Fibroblast of mammary gland (primary cell): ENCODE data around the gene SPTLC1.

Experiments
- DNase-seq: peaks from one replicate; pipeline ENCODE4 v3.0.0-alpha.2; 2010; ENCODE audit warnings: low read depth
- H3K4me3 ChIP-seq: 2 replicates; pipeline ENCODE4 v1.5.1; 2011; ENCODE audit warnings: low read depth, mild to moderate bottlenecking, low read length, moderate library complexity; ENCODE audit not compliant: control insufficient read depth
- CTCF ChIP-seq: conservative IDR thresholded peaks from 2 replicates; pipeline ENCODE4 v1.5.1; 2011; ENCODE audit warnings: low read depth, low read length, inconsistent platforms; ENCODE audit not compliant: control insufficient read depth, insufficient read depth

Gene SPTLC1

GRCh38 chr9:92115071-92115858, at the start of gene SPTLC1:
Gene SPTLC1, minus strand, starts transcription at chr9:92115413. Its CDS starts 43 bp downstream, at chr9:92115370.
- peak within 1 kb of the TSS; percentile 67 for H3K4me3 ChIP-seq
- TF ChIP-seq CTCF: no peak
- peak; percentile 92 for DNase-seq

GRCh38 chr9:92164975-92165374, 49.8 kb upstream of the SPTLC1 start:
- no peak for DNase-seq
- H3K4me3 ChIP-seq: no peak overlapping the region
- no peak for TF ChIP-seq CTCF

- no peak for DNase-seq
- no peak overlapping the region for H3K4me3 ChIP-seq
- TF ChIP-seq CTCF: no peak
These were observed 49.3 kb upstream of the SPTLC1 start for GRCh38 chr9:92164490-92164889.

- no peak overlapping the region for H3K4me3 ChIP-seq
- TF ChIP-seq CTCF: no peak
- DNase-seq: no peak
These were observed 48.1 kb upstream of the SPTLC1 start for GRCh38 chr9:92163276-92163675.

- H3K4me3 ChIP-seq: no peak overlapping the region
- no peak for DNase-seq
- no peak for TF ChIP-seq CTCF
These were observed 45.6 kb upstream of the SPTLC1 start for GRCh38 chr9:92160786-92161185.

- DNase-seq: no peak
- H3K4me3 ChIP-seq: no peak overlapping the region
- no peak for TF ChIP-seq CTCF
These were observed 43.8 kb upstream of the SPTLC1 start for GRCh38 chr9:92159058-92159457.
